Measurements from ENCODE around the gene KBTBD13.
"Not testable (repeated sequence)": the region's sequence is repeated elsewhere in the genome, so short reads cannot be mapped to it uniquely, and the experiment has no call there.

GRCh38 chr15:65093793-65094170 lies 17.2 kb downstream of the KBTBD13 start:
- not testable (repeated sequence) for TF ChIP-seq POLR2A (IDR thresholded peaks at IDR 0.05); CTCF (IDR thresholded peaks at IDR 0.05 in 4 of 5, conservative IDR thresholded peaks at IDR 0.05 in 1 of 5)

Measured in gastrocnemius medialis (tissue), 4 donors.